ENCODE data around the gene SHB.

DNA sequence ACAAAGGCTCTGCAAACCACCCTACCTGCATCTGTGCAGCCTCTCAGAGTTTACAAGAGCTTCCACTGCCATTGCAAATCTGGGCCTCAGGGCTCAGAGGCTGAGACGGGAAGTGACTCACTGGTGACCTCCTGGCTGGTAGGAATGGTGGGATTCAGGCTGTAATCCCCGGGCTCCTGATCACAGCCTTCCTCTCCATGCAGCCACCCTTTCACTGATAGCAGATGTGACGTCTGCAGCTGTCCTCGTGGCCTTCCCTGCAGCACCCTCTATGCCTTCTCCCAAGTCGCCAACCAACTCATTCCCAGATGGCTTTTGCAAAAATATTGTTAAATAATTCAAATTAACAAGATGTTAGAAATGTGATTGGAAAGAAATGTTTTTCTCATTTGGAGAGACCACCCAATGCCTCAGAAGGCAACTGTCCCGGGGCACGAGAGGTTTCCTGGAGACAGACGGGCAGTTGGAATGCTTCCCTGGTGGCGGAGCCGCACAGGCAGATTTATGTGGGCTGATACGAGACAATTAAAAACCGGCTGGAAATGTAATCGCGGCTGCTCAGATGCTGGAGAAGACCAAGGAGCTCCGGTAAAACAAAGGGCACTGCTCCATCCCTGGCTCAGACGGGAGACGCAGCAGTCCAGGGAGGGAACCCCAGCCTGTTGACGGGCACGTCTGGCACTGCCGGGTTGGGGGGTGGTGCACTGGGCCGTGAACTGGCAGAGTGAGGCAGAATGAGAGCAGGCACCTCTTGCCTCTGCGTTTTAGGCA lies 130.7 kb downstream of the SHB start:
- TF ChIP-seq CTCF (IDR thresholded peaks at IDR 0.05): no peak
- no peak for TF ChIP-seq MAX (CRISPR knock-in tag; IDR thresholded peaks at IDR 0.05)
- no peak for TF ChIP-seq IRF2 (CRISPR knock-in tag; IDR thresholded peaks at IDR 0.05; ENCODE audit: borderline replicate concordance, low read depth)
- TF ChIP-seq MLX (CRISPR knock-in tag; IDR thresholded peaks at IDR 0.05): no peak
- no peak for TF ChIP-seq ATF3 (CRISPR knock-in tag; conservative IDR thresholded peaks at IDR 0.05)
- TF ChIP-seq TEAD4 (CRISPR knock-in tag; IDR thresholded peaks at IDR 0.05): no peak
- TF ChIP-seq NFYB (CRISPR knock-in tag; conservative IDR thresholded peaks at IDR 0.05; ENCODE audit: low read depth): no peak
- TF ChIP-seq, protein P1, sequence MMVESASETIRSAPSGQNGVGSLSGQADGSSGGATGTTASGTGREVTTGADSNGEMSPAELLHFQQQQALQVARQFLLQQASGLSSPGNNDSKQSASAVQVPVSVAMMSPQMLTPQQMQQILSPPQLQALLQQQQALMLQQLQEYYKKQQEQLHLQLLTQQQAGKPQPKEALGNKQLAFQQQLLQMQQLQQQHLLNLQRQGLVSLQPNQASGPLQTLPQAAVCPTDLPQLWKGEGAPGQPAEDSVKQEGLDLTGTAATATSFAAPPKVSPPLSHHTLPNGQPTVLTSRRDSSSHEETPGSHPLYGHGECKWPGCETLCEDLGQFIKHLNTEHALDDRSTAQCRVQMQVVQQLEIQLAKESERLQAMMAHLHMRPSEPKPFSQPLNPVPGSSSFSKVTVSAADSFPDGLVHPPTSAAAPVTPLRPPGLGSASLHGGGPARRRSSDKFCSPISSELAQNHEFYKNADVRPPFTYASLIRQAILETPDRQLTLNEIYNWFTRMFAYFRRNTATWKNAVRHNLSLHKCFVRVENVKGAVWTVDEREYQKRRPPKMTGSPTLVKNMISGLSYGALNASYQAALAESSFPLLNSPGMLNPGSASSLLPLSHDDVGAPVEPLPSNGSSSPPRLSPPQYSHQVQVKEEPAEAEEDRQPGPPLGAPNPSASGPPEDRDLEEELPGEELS (CRISPR knock-in tag; IDR thresholded peaks at IDR 0.05): no peak
- TF ChIP-seq ARID4B (CRISPR knock-in tag; IDR thresholded peaks at IDR 0.05; ENCODE audit: borderline replicate concordance): no peak
- TF ChIP-seq CREM (CRISPR knock-in tag; IDR thresholded peaks at IDR 0.05): no peak
- TF ChIP-seq SP1 (CRISPR knock-in tag; conservative IDR thresholded peaks at IDR 0.05): no peak
- TF ChIP-seq ETV6 (CRISPR knock-in tag; IDR thresholded peaks at IDR 0.05): no peak
- no peak for TF ChIP-seq FOXJ3 (CRISPR knock-in tag; IDR thresholded peaks at IDR 0.05; ENCODE audit: borderline replicate concordance)
- no peak for TF ChIP-seq TP53 (CRISPR knock-in tag; IDR thresholded peaks at IDR 0.05)

Measured in WTC11 (cell line).